Left lobe of liver (tissue), 2 donors: ENCODE results near the gene MEF2B. TPM values are rescaled to one million over a fixed set of nuclear protein-coding genes. Genes with fewer than 3 reads are reported as not detected.
A peak's percentile ranks its signal among the peaks of the same experiment; 100 is the strongest.
"Not testable (repeated sequence)": the region's sequence is repeated elsewhere in the genome, so short reads cannot be mapped to it uniquely, and the experiment has no call there.

Source experiments
- ATAC-seq: fragments of 200-7000 bp; cut with Tn5 transposase; one replicate; pipeline ENCODE4 v1.9.1; 2020; ENCODE audit warnings: mild to moderate bottlenecking, moderate library complexity
- DNase-seq: peaks from one replicate; pipeline ENCODE4 v3.0.0-alpha.2; 2020; ENCODE audit warnings: low spot score
- total RNA-seq: library from RNA; stranded (reverse); gene quantifications from one replicate; pipeline ENCODE4 v1.2.1, GENCODE V29; 2021
- donor health status: DM: no; HTN: no; CAD: no; lungs with moderate emphysema.
- donor health status: DM: no; HTN: yes; CAD: no.

Gene MEF2B
- total RNA-seq, 1 donor from 2014 or later: 2.8 TPM

- ATAC-seq: no peak
- DNase-seq: no peak
Observed at GRCh38 chr19:19105365-19106055, 64.6 kb downstream of the MEF2B start.

- ATAC-seq (no peak), DNase-seq (no peak)
Observed at GRCh38 chr19:19103167-19103566, 66.9 kb downstream of the MEF2B start.

- not testable (repeated sequence) for ATAC-seq, DNase-seq
Observed at GRCh38 chr19:19102566-19102965, 67.5 kb downstream of the MEF2B start.

- ATAC-seq (peak; percentile 55), DNase-seq (peak; percentile 93)
Observed at GRCh38 chr19:19101540-19101939, 68.5 kb downstream of the MEF2B start.

- ATAC-seq (peak; percentile 60), DNase-seq (peak; percentile 96)
Observed at GRCh38 chr19:19098703-19099632, 71.1 kb downstream of the MEF2B start.

- DNase-seq (no peak), ATAC-seq (no peak)
Observed at GRCh38 chr19:19098084-19098702, 71.9 kb downstream of the MEF2B start.

- peak; percentile 45 for ATAC-seq
- peak; percentile 96 for DNase-seq
Observed at GRCh38 chr19:19096641-19097627, 73.1 kb downstream of the MEF2B start.

GRCh38 chr19:19095691-19096090 is 74.4 kb downstream of the MEF2B start:
- DNase-seq (peak; percentile 69), ATAC-seq (peak; percentile 29)

Other genes starting within 250 kb of the MEF2B start
- gene HOMER3, start 229.0 kb downstream of the MEF2B start, total RNA-seq: 2.8 TPM
- gene SUGP2, start 136.7 kb downstream of the MEF2B start, total RNA-seq: 35.4 TPM
- gene ARMC6, start 136.7 kb downstream of the MEF2B start, total RNA-seq: 50.9 TPM
- gene SLC25A42, start 106.3 kb downstream of the MEF2B start, total RNA-seq: 77.8 TPM
- gene TMEM161A, start 31.8 kb downstream of the MEF2B start, total RNA-seq: 24.9 TPM
- gene BORCS8, start 21.9 kb upstream of the MEF2B start, total RNA-seq: 13.3 TPM
- gene RFXANK, start 22.0 kb upstream of the MEF2B start, total RNA-seq: 20.8 TPM
- 3.5 TPM for gene NR2C2AP, start 33.2 kb upstream of the MEF2B start, total RNA-seq
- gene NCAN, start 41.7 kb upstream of the MEF2B start, total RNA-seq: 0.20 TPM
- 73.3 TPM for gene TM6SF2, start 103.0 kb upstream of the MEF2B start, total RNA-seq
- 28.6 TPM for gene SUGP1, start 150.2 kb upstream of the MEF2B start, total RNA-seq
- gene MAU2, start 150.6 kb upstream of the MEF2B start, total RNA-seq: 24.7 TPM
- 36.1 TPM for gene GATAD2A, start 235.4 kb upstream of the MEF2B start, total RNA-seq